ENCODE data around the gene TRIM65.

Gene TRIM65
- long read RNA-seq, donor 1, result 0 reads
- long read RNA-seq, donor 2, partial matches to known transcripts, result 0 of 4 reads
- long read RNA-seq, donor 2, other reads (novel, unspliced or antisense), result 0 of 4 reads
- long read RNA-seq, donor 3, partial matches to known transcripts, result 0 of 1 reads
- long read RNA-seq, donor 3, other reads (novel, unspliced or antisense), result 0 of 1 reads
- long read RNA-seq, donor 4, partial matches to known transcripts, result 0 of 2 reads
- long read RNA-seq, donor 4, other reads (novel, unspliced or antisense), result 0 of 2 reads
- long read RNA-seq, donor 5, result 0 reads
- long read RNA-seq, donor 6, partial matches to known transcripts, result 0 of 7 reads
- long read RNA-seq, donor 6, other reads (novel, unspliced or antisense), result 0 of 7 reads
- long read RNA-seq, donor 7, result 0 reads
- long read RNA-seq, donor 8, partial matches to known transcripts, result 0 of 5 reads
- long read RNA-seq, donor 8, other reads (novel, unspliced or antisense), result 0 of 5 reads

- DNase-seq, result peak; percentile 89
Measured at GRCh38 chr17:75896415-75897159, at the start of gene TRIM65. Gene TRIM65 (minus strand): TSS chr17:75896951. CDS start chr17:75896937, 14 bp downstream.

- DNase-seq, result no peak
Measured at GRCh38 chr17:75945211-75945610, 48.5 kb upstream of the TRIM65 start.

- DNase-seq, result no peak
Measured at GRCh38 chr17:75943491-75943890, 46.7 kb upstream of the TRIM65 start.

- no peak for DNase-seq
Measured at GRCh38 chr17:75942473-75942872, 45.7 kb upstream of the TRIM65 start.

GRCh38 chr17:75941442-75941819 is 44.7 kb upstream of the TRIM65 start:
- no peak for DNase-seq

GRCh38 chr17:75940727-75941441 is 44.1 kb upstream of the TRIM65 start, which contains the start of gene FBF1:
Gene FBF1 (minus strand): TSS chr17:75941042. CDS start chr17:75938149, 2,893 bp downstream.
- DNase-seq, result peak; percentile 89

GRCh38 chr17:75937652-75938051 is 40.9 kb upstream of the TRIM65 start:
- DNase-seq, result no peak

GRCh38 chr17:75933808-75934207 is 37.1 kb upstream of the TRIM65 start:
- no peak for DNase-seq

- no peak for DNase-seq
Measured at GRCh38 chr17:75932852-75933251, 36.1 kb upstream of the TRIM65 start.

- no peak for DNase-seq
Measured at GRCh38 chr17:75931062-75931461, 34.3 kb upstream of the TRIM65 start.

- DNase-seq, result no peak
Measured at GRCh38 chr17:75927286-75927922, 30.7 kb upstream of the TRIM65 start.

GRCh38 chr17:75926456-75926855 is 29.7 kb upstream of the TRIM65 start:
- DNase-seq, result no peak

- DNase-seq, result no peak
Measured at GRCh38 chr17:75925912-75926311, 29.2 kb upstream of the TRIM65 start.

GRCh38 chr17:75925103-75925502 is 28.4 kb upstream of the TRIM65 start:
- DNase-seq, result no peak

GRCh38 chr17:75922963-75923874 is 26.5 kb upstream of the TRIM65 start:
- no peak for DNase-seq

GRCh38 chr17:75922173-75922961 is 25.6 kb upstream of the TRIM65 start:
- no peak for DNase-seq

- no peak for DNase-seq
Measured at GRCh38 chr17:75921596-75921995, 24.8 kb upstream of the TRIM65 start.

GRCh38 chr17:75920045-75920560 is 23.4 kb upstream of the TRIM65 start:
- DNase-seq, result no peak

GRCh38 chr17:75919611-75920010 is 22.9 kb upstream of the TRIM65 start:
- DNase-seq, result no peak

GRCh38 chr17:75917917-75918445 is 21.2 kb upstream of the TRIM65 start:
- no peak for DNase-seq

Measured in right kidney (tissue), 9 donors.